K562 (cell line): ENCODE measurements around the gene NBEAL2. TPM values are rescaled to one million over a fixed set of nuclear protein-coding genes. Genes with fewer than 3 reads are reported as not detected.

Experiments used
- ATAC-seq: fragments of 200-7000 bp; cut with Tn5 transposase; 3 replicates; pipeline ENCODE4 v1.9.1; 2020; ENCODE audit warnings: moderate library complexity
- BruUV-seq: library from RNA; stranded (reverse); fragments of 400-500 nt; replicated peaks from 2 replicates; lab custom pipeline; 2021; lab: Mats Ljungman, UMichigan
- CTCF ChIA-PET: fragments of 300-600 bp; formaldehyde crosslinking; extraction: SDS; loops from one replicate; lab custom pipeline; 2021; ENCODE audit warnings: low intra/inter-chr PET ratio; lab: Yijun Ruan, JAX
- POLR2A ChIA-PET: fragments of 300-600, 350-650 bp; sonication (Branson Sonifier 250); formaldehyde crosslinking; extraction: SDS; loops from one replicate; lab custom pipeline; 2021; ENCODE audit warnings: antibody characterized with exemption, inconsistent platforms; lab: Yijun Ruan, JAX
- DNase-seq, 4 experiments: peaks; one replicate each; pipeline versions ENCODE4 v3.0.0 to v3.0.0-alpha.2; 2011 to 2018; ENCODE audit warnings: low spot score in 3 of 4, mixed read lengths in 3 of 4; ENCODE audit errors: extremely low read depth in 1 of 4
- FAIRE-seq: peaks from 2 replicates; lab custom pipeline; 2011; peaks lifted over from hg19 to GRCh38; lab: Jason Lieb, UNC
- H2AFZ ChIP-seq: 2 replicates; pipeline ENCODE4 v1.6.0; 2011; ENCODE audit warnings: low read depth, low read length, control low read depth, inconsistent platforms
- H3K27ac ChIP-seq: fragments of 200-600 bp; 3 replicates; pipeline ENCODE4 v1.8.0; 2011; ENCODE audit warnings: low read depth, mild to moderate bottlenecking, control low read depth, inconsistent platforms, low read length, moderate library complexity, mixed read lengths; ENCODE audit errors: extremely low read depth
- H3K27me3 ChIP-seq, 2 experiments: fragments of 300-600 bp in 1 of 2; 2 replicates in 1 of 2; 3 replicates in 1 of 2; pipeline versions ENCODE4 v1.6.0 to v1.8.0; 2011; ENCODE audit warnings: inconsistent platforms in 2 of 2, low read length in 2 of 2, mild to moderate bottlenecking in 1 of 2, mixed read lengths in 1 of 2, moderate library complexity in 1 of 2; ENCODE audit not compliant: control insufficient read depth in 2 of 2, insufficient read depth in 2 of 2
- H3K36me3 ChIP-seq: fragments of 300-600 bp; 3 replicates; pipeline ENCODE4 v1.8.0; 2011; ENCODE audit warnings: mild to moderate bottlenecking, low read length, inconsistent platforms; ENCODE audit not compliant: control insufficient read depth, insufficient read depth
- H3K4me1 ChIP-seq, 2 experiments: fragments of 200-600 bp in 1 of 2; replicated peaks in 1 of 2; 2 replicates in 1 of 2; 3 replicates in 1 of 2; pipeline versions ENCODE4 v1.5.1 to v1.8.0; 2011; ENCODE audit warnings: inconsistent platforms in 2 of 2, low read length in 2 of 2, mild to moderate bottlenecking in 1 of 2, mixed read lengths in 1 of 2, moderate library complexity in 1 of 2; ENCODE audit not compliant: control insufficient read depth in 2 of 2, insufficient read depth in 2 of 2
- H3K4me2 ChIP-seq: 2 replicates; pipeline ENCODE4 v1.6.1; 2011; ENCODE audit warnings: low read length, control low read depth, inconsistent platforms, mixed read lengths; ENCODE audit not compliant: insufficient read depth
- H3K4me3 ChIP-seq: fragments of 200-600 bp; sonication (generic), shearing (Covaris generic); 2 replicates; pipeline ENCODE4 v1.5.1; 2016; ENCODE audit warnings: control low read depth, inconsistent platforms
- H3K79me2 ChIP-seq: fragments of 200-600 bp; 3 replicates; pipeline ENCODE4 v1.8.0; 2011; ENCODE audit warnings: low read length, inconsistent platforms; ENCODE audit not compliant: control insufficient read depth, insufficient read depth
- H3K9ac ChIP-seq, 2 experiments: 2 replicates each; pipeline versions ENCODE4 v1.6.0 to v1.6.1; 2011; ENCODE audit warnings: low read depth in 2 of 2, low read length in 2 of 2, control low read depth in 1 of 2, inconsistent platforms in 1 of 2, mild to moderate bottlenecking in 1 of 2, mixed read lengths in 1 of 2; ENCODE audit not compliant: insufficient read depth in 1 of 2
- H3K9me1 ChIP-seq: one replicate; pipeline ENCODE4 v1.6.0; 2011; ENCODE audit warnings: inconsistent platforms, mild to moderate bottlenecking, low read length, moderate library complexity; ENCODE audit not compliant: control insufficient read depth, insufficient read depth
- H3K9me3 ChIP-seq: replicated peaks from 2 replicates; pipeline ENCODE4 v1.5.1; 2011; ENCODE audit warnings: low read depth, low read length, inconsistent platforms; ENCODE audit not compliant: control insufficient read depth, insufficient read depth
- H4K20me1 ChIP-seq: replicated peaks from 2 replicates; pipeline ENCODE4 v1.6.1; 2011; ENCODE audit warnings: low read length, inconsistent platforms, mixed read lengths; ENCODE audit not compliant: control insufficient read depth, insufficient read depth
- DIDO1 ChIP-seq: fragments of 450-650 bp; IDR thresholded peaks from 2 replicates; pipeline ENCODE4 v1.6.1; 2016; ENCODE audit warnings: low read depth, missing biosample characterization, missing genetic modification characterization
- JUN ChIP-seq, 2 experiments: sonication (generic) in 1 of 2; formaldehyde crosslinking in 1 of 2; IDR thresholded peaks; 2 replicates each; pipeline versions ENCODE4 v1.6.1 to v1.8.0; 2012 to 2022; ENCODE audit warnings: borderline replicate concordance in 2 of 2, mild to moderate bottlenecking in 2 of 2, improper control_type of control experiment in 1 of 2, low read depth in 1 of 2, low read length in 1 of 2, missing genetic modification reagents in 1 of 2
- RNF2 ChIP-seq: sonication (generic); IDR thresholded peaks from 2 replicates; pipeline ENCODE4 v1.6.1; 2016
- SIRT6 ChIP-seq: IDR thresholded peaks from one replicate; pipeline ENCODE4 v1.6.1; 2012; ENCODE audit warnings: low read depth, mild to moderate bottlenecking, control low read depth, inconsistent platforms, low read length, moderate library complexity
- ZNF324 ChIP-seq: fragments of 250-450 bp; sonication (Bioruptor Pico); IDR thresholded peaks from 2 replicates; pipeline ENCODE4 v1.4.0; 2020; ENCODE audit warnings: mild to moderate bottlenecking
- ZNF830 ChIP-seq: fragments of 250-450 bp; sonication (Bioruptor Pico); IDR thresholded peaks from 2 replicates; pipeline ENCODE4 v1.5.0; 2021; ENCODE audit warnings: mild to moderate bottlenecking
- ZSCAN32 ChIP-seq: fragments of 450-650 bp; formaldehyde crosslinking; IDR thresholded peaks from 2 replicates; pipeline ENCODE4 v1.4.0; 2020; ENCODE audit warnings: mild to moderate bottlenecking, moderate library complexity
- WGBS: fragments of 100-300 bp; shearing (Covaris generic); methylation state at CpG from one replicate; pipeline ENCODE4 v1.1.6; 2016; ENCODE audit warnings: low coverage, mixed read lengths; ENCODE audit not compliant: insufficient coverage; ENCODE audit errors: missing lambda C conversion rate; 5-methylcytosine and 5-hydroxymethylcytosine counted together
- in situ Hi-C: fragments of 300-500 bp; cut with MboI; formaldehyde crosslinking; loops from 4 replicates; pipeline ENCODE4 v1.15.0; 2018; ENCODE audit warnings: inconsistent platforms, mixed read lengths
- intact Hi-C: fragments of 100-400 bp; cut with micrococcal nuclease; formaldehyde crosslinking; loops from 2 replicates; pipeline ENCODE4 v1.14.2; 2022
- polyA plus RNA-seq, 8 experiments: library from polyadenylated mRNA; depleted of rRNA in 4 of 8; stranded (reverse) in 5 of 8; unstranded in 3 of 8; fragments of >200 nt; fragmentation: Nextera tagmentation in 2 of 8; fragmentation: Illumina TruSeq in 1 of 8; extraction: Ambion mirVana in 2 of 8; extraction: Trizol in 1 of 8; gene quantifications; 2 replicates each; pipeline versions ENCODE4 v1.2.1 to v1.2.3, GENCODE V29; 2011 to 2014; ENCODE audit warnings: inconsistent platforms in 1 of 8, missing spikeins in 1 of 8
- total RNA-seq, 7 experiments: library from RNA; depleted of rRNA in 6 of 7; stranded (reverse); fragments of >200 nt in 6 of 7; fragmentation: Illumina TruSeq in 2 of 7; extraction: Trizol in 2 of 7; gene quantifications; 2 replicates each; pipeline versions ENCODE4 v1.2.1 to v1.2.3, GENCODE V29; 2011 to 2021; ENCODE audit warnings: low replicate concordance in 1 of 7
- TF ChIP-seq, protein P1 (sequence below): fragments of 450-650 bp; formaldehyde crosslinking; IDR thresholded peaks from 2 replicates; pipeline ENCODE4 v1.4.0; 2020; ENCODE audit warnings: mild to moderate bottlenecking, moderate library complexity

The NBEAL2 gene
- total and polyA plus RNA-seq, 9 of the 15 experiments (the other 6 are each of a cell fraction or from before 2014, with no cell fraction given) = 0.06 to 114 (median 29.6) TPM

DNA sequence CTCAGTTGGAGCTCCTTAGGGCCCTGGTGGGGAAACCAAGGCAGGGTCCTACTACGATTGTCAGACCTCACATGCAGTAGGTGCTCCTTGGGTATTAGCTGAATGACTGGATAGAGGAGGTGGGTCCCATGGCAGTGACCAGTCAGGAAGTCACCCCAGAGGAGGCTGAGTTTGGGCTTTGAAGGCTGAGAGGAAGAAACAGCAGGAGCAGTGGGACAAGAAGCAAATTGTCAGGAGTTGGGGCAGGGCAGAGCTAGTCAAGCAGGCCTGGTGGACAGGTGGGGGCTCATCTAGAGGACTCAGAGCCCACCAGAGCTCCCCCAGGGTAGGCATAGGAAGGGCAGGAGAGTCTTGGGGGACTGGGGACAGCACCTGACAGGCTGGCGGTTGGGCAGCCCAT is 3.1 kb downstream of the NBEAL2 start:
- Histone ChIP-seq H2AFZ (no peak overlapping the region), H3K4me3 (no peak overlapping the region), H4K20me1 (no peaks in the 10 kb centered on the region), H3K79me2 (peaks cover 64% of the 10 kb centered on the region), H3K4me1 (peaks cover 42 to 77% of the 10 kb centered on the region in 2 experiments), H3K27ac (no peak overlapping the region), H3K27me3 (no peaks in the 10 kb centered on the region), H3K9me1 (no peaks in the 10 kb centered on the region), H3K36me3 (peaks cover 3% of the 10 kb centered on the region; the same call in 1 of the 3 replicates), H3K9ac (peak overlapping the region in 1 of 2 experiments; percentile 84; a peak in 2 of 4 replicates), H3K9me3 (no peaks in the 10 kb centered on the region), H3K4me2 (no peak overlapping the region)
- BruUV-seq = no TSS peak
- no peak for DNase-seq
- 75% methylated on average over 2 of the region's 2 CpGs for WGBS
- no peak for FAIRE-seq
- TF ChIP-seq JUN (IDR thresholded peaks at IDR 0.05; ENCODE audit: borderline replicate concordance, low read depth, low read length) (no peak), JUN (CRISPR knock-in tag; IDR thresholded peaks at IDR 0.05; ENCODE audit: borderline replicate concordance) (no peak), RNF2 (no peak), ZSCAN32 (CRISPR knock-in tag) (no peak), SIRT6 (no peak), ZNF830 (CRISPR knock-in tag) (no peak), DIDO1 (tag) (no peak), ZNF324 (no peak)
- TF ChIP-seq, protein P1, sequence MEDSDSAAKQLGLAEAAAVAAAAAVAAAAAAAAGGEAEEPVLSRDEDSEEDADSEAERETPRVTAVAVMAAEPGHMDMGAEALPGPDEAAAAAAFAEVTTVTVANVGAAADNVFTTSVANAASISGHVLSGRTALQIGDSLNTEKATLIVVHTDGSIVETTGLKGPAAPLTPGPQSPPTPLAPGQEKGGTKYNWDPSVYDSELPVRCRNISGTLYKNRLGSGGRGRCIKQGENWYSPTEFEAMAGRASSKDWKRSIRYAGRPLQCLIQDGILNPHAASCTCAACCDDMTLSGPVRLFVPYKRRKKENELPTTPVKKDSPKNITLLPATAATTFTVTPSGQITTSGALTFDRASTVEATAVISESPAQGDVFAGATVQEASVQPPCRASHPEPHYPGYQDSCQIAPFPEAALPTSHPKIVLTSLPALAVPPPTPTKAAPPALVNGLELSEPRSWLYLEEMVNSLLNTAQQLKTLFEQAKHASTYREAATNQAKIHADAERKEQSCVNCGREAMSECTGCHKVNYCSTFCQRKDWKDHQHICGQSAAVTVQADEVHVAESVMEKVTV (CRISPR knock-in tag) = no peak
- intact Hi-C loops = no loop called here
- POLR2A ChIA-PET = interaction anchor here (0.6 to 1.5 kb wide), 9 partner anchors 8 to 536 kb away, joined by 3 to 5 read pairs (median 3); no protein-coding TSS in a partner anchor
- ATAC-seq = no peak
- in situ Hi-C loops = no loop called here
- CTCF ChIA-PET = no interaction called here
